K562 (cell line): Measurements from ENCODE around the gene CCL27. TPM values are rescaled to one million over a fixed set of nuclear protein-coding genes. Genes with fewer than 3 reads are reported as not detected.

Source experiments
- ATAC-seq: fragments of 200-7000 bp; cut with Tn5 transposase; 3 replicates; pipeline ENCODE4 v1.9.1; 2020; ENCODE audit warnings: moderate library complexity
- BruUV-seq: library from RNA; stranded (reverse); fragments of 400-500 nt; replicated peaks from 2 replicates; lab custom pipeline; 2021; lab: Mats Ljungman, UMichigan
- CTCF ChIA-PET: fragments of 300-600 bp; formaldehyde crosslinking; extraction: SDS; loops from one replicate; lab custom pipeline; 2021; ENCODE audit warnings: low intra/inter-chr PET ratio; lab: Yijun Ruan, JAX
- POLR2A ChIA-PET: fragments of 300-600, 350-650 bp; sonication (Branson Sonifier 250); formaldehyde crosslinking; extraction: SDS; loops from one replicate; lab custom pipeline; 2021; ENCODE audit warnings: antibody characterized with exemption, inconsistent platforms; lab: Yijun Ruan, JAX
- DNase-seq, 4 experiments: peaks; one replicate each; pipeline versions ENCODE4 v3.0.0 to v3.0.0-alpha.2; 2011 to 2018; ENCODE audit warnings: low spot score in 3 of 4, mixed read lengths in 3 of 4; ENCODE audit errors: extremely low read depth in 1 of 4
- FAIRE-seq: peaks from 2 replicates; lab custom pipeline; 2011; peaks lifted over from hg19 to GRCh38; lab: Jason Lieb, UNC
- H2AFZ ChIP-seq: 2 replicates; pipeline ENCODE4 v1.6.0; 2011; ENCODE audit warnings: low read depth, low read length, control low read depth, inconsistent platforms
- H3K27ac ChIP-seq: fragments of 200-600 bp; 3 replicates; pipeline ENCODE4 v1.8.0; 2011; ENCODE audit warnings: low read depth, mild to moderate bottlenecking, control low read depth, inconsistent platforms, low read length, moderate library complexity, mixed read lengths; ENCODE audit errors: extremely low read depth
- H3K27me3 ChIP-seq, 2 experiments: fragments of 300-600 bp in 1 of 2; 2 replicates in 1 of 2; 3 replicates in 1 of 2; pipeline versions ENCODE4 v1.6.0 to v1.8.0; 2011; ENCODE audit warnings: inconsistent platforms in 2 of 2, low read length in 2 of 2, mild to moderate bottlenecking in 1 of 2, mixed read lengths in 1 of 2, moderate library complexity in 1 of 2; ENCODE audit not compliant: control insufficient read depth in 2 of 2, insufficient read depth in 2 of 2
- H3K36me3 ChIP-seq: fragments of 300-600 bp; 3 replicates; pipeline ENCODE4 v1.8.0; 2011; ENCODE audit warnings: mild to moderate bottlenecking, low read length, inconsistent platforms; ENCODE audit not compliant: control insufficient read depth, insufficient read depth
- H3K4me1 ChIP-seq, 2 experiments: fragments of 200-600 bp in 1 of 2; replicated peaks in 1 of 2; 2 replicates in 1 of 2; 3 replicates in 1 of 2; pipeline versions ENCODE4 v1.5.1 to v1.8.0; 2011; ENCODE audit warnings: inconsistent platforms in 2 of 2, low read length in 2 of 2, mild to moderate bottlenecking in 1 of 2, mixed read lengths in 1 of 2, moderate library complexity in 1 of 2; ENCODE audit not compliant: control insufficient read depth in 2 of 2, insufficient read depth in 2 of 2
- H3K4me2 ChIP-seq: 2 replicates; pipeline ENCODE4 v1.6.1; 2011; ENCODE audit warnings: low read length, control low read depth, inconsistent platforms, mixed read lengths; ENCODE audit not compliant: insufficient read depth
- H3K4me3 ChIP-seq: fragments of 200-600 bp; sonication (generic), shearing (Covaris generic); 2 replicates; pipeline ENCODE4 v1.5.1; 2016; ENCODE audit warnings: control low read depth, inconsistent platforms
- H3K79me2 ChIP-seq: fragments of 200-600 bp; 3 replicates; pipeline ENCODE4 v1.8.0; 2011; ENCODE audit warnings: low read length, inconsistent platforms; ENCODE audit not compliant: control insufficient read depth, insufficient read depth
- H3K9ac ChIP-seq, 2 experiments: 2 replicates each; pipeline versions ENCODE4 v1.6.0 to v1.6.1; 2011; ENCODE audit warnings: low read depth in 2 of 2, low read length in 2 of 2, control low read depth in 1 of 2, inconsistent platforms in 1 of 2, mild to moderate bottlenecking in 1 of 2, mixed read lengths in 1 of 2; ENCODE audit not compliant: insufficient read depth in 1 of 2
- H3K9me1 ChIP-seq: one replicate; pipeline ENCODE4 v1.6.0; 2011; ENCODE audit warnings: inconsistent platforms, mild to moderate bottlenecking, low read length, moderate library complexity; ENCODE audit not compliant: control insufficient read depth, insufficient read depth
- H3K9me3 ChIP-seq: replicated peaks from 2 replicates; pipeline ENCODE4 v1.5.1; 2011; ENCODE audit warnings: low read depth, low read length, inconsistent platforms; ENCODE audit not compliant: control insufficient read depth, insufficient read depth
- H4K20me1 ChIP-seq: replicated peaks from 2 replicates; pipeline ENCODE4 v1.6.1; 2011; ENCODE audit warnings: low read length, inconsistent platforms, mixed read lengths; ENCODE audit not compliant: control insufficient read depth, insufficient read depth
- ATF6 ChIP-seq: sonication (generic); formaldehyde crosslinking; IDR thresholded peaks from 2 replicates; pipeline ENCODE4 v1.4.0; 2020; ENCODE audit warnings: mild to moderate bottlenecking, missing genetic modification reagents
- ATF7 ChIP-seq: fragments of 450-650 bp; IDR thresholded peaks from 2 replicates; pipeline ENCODE4 v1.7.1; 2014; ENCODE audit warnings: mild to moderate bottlenecking, moderate library complexity
- DMBX1 ChIP-seq: fragments of 250-450 bp; sonication (Bioruptor Pico); IDR thresholded peaks from 2 replicates; pipeline ENCODE4 v1.8.0; 2022; ENCODE audit warnings: inconsistent platforms, mild to moderate bottlenecking, moderate library complexity, borderline replicate concordance
- KDM1A ChIP-seq, 2 experiments: fragments of 450-650 bp; IDR thresholded peaks; 2 replicates each; pipeline ENCODE4 v1.6.1; 2016; ENCODE audit warnings: mild to moderate bottlenecking in 2 of 2
- PRMT5 ChIP-seq: sonication (generic); formaldehyde crosslinking; IDR thresholded peaks from 2 replicates; pipeline ENCODE4 v1.5.0; 2020; ENCODE audit warnings: missing genetic modification reagents
- SIRT6 ChIP-seq: IDR thresholded peaks from one replicate; pipeline ENCODE4 v1.6.1; 2012; ENCODE audit warnings: low read depth, mild to moderate bottlenecking, control low read depth, inconsistent platforms, low read length, moderate library complexity
- WHSC1 ChIP-seq: IDR thresholded peaks from one replicate; pipeline ENCODE4 v1.6.1; 2012; ENCODE audit warnings: low read length, control low read depth, inconsistent platforms
- WGBS: fragments of 100-300 bp; shearing (Covaris generic); methylation state at CpG from one replicate; pipeline ENCODE4 v1.1.6; 2016; ENCODE audit warnings: low coverage, mixed read lengths; ENCODE audit not compliant: insufficient coverage; ENCODE audit errors: missing lambda C conversion rate; 5-methylcytosine and 5-hydroxymethylcytosine counted together
- in situ Hi-C: fragments of 300-500 bp; cut with MboI; formaldehyde crosslinking; loops from 4 replicates; pipeline ENCODE4 v1.15.0; 2018; ENCODE audit warnings: inconsistent platforms, mixed read lengths
- intact Hi-C: fragments of 100-400 bp; cut with micrococcal nuclease; formaldehyde crosslinking; loops from 2 replicates; pipeline ENCODE4 v1.14.2; 2022
- polyA plus RNA-seq, 8 experiments: library from polyadenylated mRNA; depleted of rRNA in 4 of 8; stranded (reverse) in 5 of 8; unstranded in 3 of 8; fragments of >200 nt; fragmentation: Nextera tagmentation in 2 of 8; fragmentation: Illumina TruSeq in 1 of 8; extraction: Ambion mirVana in 2 of 8; extraction: Trizol in 1 of 8; gene quantifications; 2 replicates each; pipeline versions ENCODE4 v1.2.1 to v1.2.3, GENCODE V29; 2011 to 2014; ENCODE audit warnings: inconsistent platforms in 1 of 8, missing spikeins in 1 of 8
- total RNA-seq, 7 experiments: library from RNA; depleted of rRNA in 6 of 7; stranded (reverse); fragments of >200 nt in 6 of 7; fragmentation: Illumina TruSeq in 2 of 7; extraction: Trizol in 2 of 7; gene quantifications; 2 replicates each; pipeline versions ENCODE4 v1.2.1 to v1.2.3, GENCODE V29; 2011 to 2021; ENCODE audit warnings: low replicate concordance in 1 of 7
- TF ChIP-seq, protein P1 (sequence below): sonication (generic); formaldehyde crosslinking; IDR thresholded peaks from 2 replicates; pipeline ENCODE4 v1.8.1; 2023; ENCODE audit warnings: mild to moderate bottlenecking, missing genetic modification reagents, moderate library complexity

The CCL27 gene
- total and polyA plus RNA-seq, 9 of the 15 experiments (the other 6 are each of a cell fraction or from before 2014, with no cell fraction given) = 0.10 to 0.53 (median 0.27) TPM; not detected in 5

GRCh38 chr9:34633166-34633565 is 29.3 kb downstream of the CCL27 start (continued):
- TF ChIP-seq KDM1A (IDR thresholded peaks at IDR 0.05) = no peak
- no peak for TF ChIP-seq WHSC1
- no peak for TF ChIP-seq PRMT5 (CRISPR knock-in tag)
- TF ChIP-seq, protein P1, sequence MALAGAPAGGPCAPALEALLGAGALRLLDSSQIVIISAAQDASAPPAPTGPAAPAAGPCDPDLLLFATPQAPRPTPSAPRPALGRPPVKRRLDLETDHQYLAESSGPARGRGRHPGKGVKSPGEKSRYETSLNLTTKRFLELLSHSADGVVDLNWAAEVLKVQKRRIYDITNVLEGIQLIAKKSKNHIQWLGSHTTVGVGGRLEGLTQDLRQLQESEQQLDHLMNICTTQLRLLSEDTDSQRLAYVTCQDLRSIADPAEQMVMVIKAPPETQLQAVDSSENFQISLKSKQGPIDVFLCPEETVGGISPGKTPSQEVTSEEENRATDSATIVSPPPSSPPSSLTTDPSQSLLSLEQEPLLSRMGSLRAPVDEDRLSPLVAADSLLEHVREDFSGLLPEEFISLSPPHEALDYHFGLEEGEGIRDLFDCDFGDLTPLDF = no peak

- POLR2A ChIA-PET = no interaction called here
- intact Hi-C loops (no loop called here), in situ Hi-C loops (no loop called here)
- Histone ChIP-seq H3K9me1 (no peaks in the 10 kb centered on the region), H3K4me3 (no peak overlapping the region), H4K20me1 (0 out of 2 replicates have a peak, but pooled peaks cover 4% of the 10 kb centered on the region), H3K27ac (no peak overlapping the region), H2AFZ (no peak overlapping the region), H3K4me2 (no peak overlapping the region), H3K36me3 (peaks cover 9% of the 10 kb centered on the region; the same call in 1 of the 3 replicates)
- CTCF ChIA-PET = no interaction called here
- TF ChIP-seq SIRT6 = no peak
- TF ChIP-seq ATF6 (CRISPR knock-in tag) = no peak
- TF ChIP-seq ATF7 = no peak
- TF ChIP-seq DMBX1 (CRISPR knock-in tag) = no peak
- TF ChIP-seq, all 486 proteins: peak for 0
- no peak overlapping the region for H3K9ac ChIP-seq
- peaks cover 14 to 47% of the 10 kb centered on the region in 2 experiments; a peak in 4 of 5 replicates for H3K27me3 ChIP-seq
- BruUV-seq = no TSS peak
- ATAC-seq (no peak), DNase-seq (no peak), FAIRE-seq (no peak)
- 6% methylated on average over 4 of the region's 5 CpGs for WGBS
- H3K9me3 ChIP-seq = no peaks in the 10 kb centered on the region
- H3K4me1 ChIP-seq = peaks cover 0 to 18% of the 10 kb centered on the region in 2 experiments; a peak in 4 of 5 replicates
- peaks cover 1% of the 10 kb centered on the region; the same call in 1 of the 3 replicates for H3K79me2 ChIP-seq
Observed at GRCh38 chr9:34630402-34631154, 31.9 kb downstream of the CCL27 start.
